GM23338 (cell line): ENCODE measurements around the gene RPP40. TPM values are rescaled to one million over a fixed set of nuclear protein-coding genes. Genes with fewer than 3 reads are reported as not detected.

Experiments
- ATAC-seq: fragments of 200-7000 bp; cut with Tn5 transposase; 3 replicates; pipeline ENCODE4 v1.9.1; 2020
- DNase-seq: peaks from one replicate; pipeline ENCODE4 v3.0.0-alpha.2; 2015; ENCODE audit warnings: low spot score
- H2AFZ ChIP-seq: fragments of 200-600 bp; sonication (generic); 2 replicates; pipeline ENCODE4 v1.8.0; 2016; ENCODE audit warnings: antibody characterized with exemption, mild to moderate bottlenecking, moderate library complexity
- H3F3A ChIP-seq: fragments of 200-600 bp; sonication (generic); replicated peaks from 2 replicates; pipeline ENCODE4 v1.8.0; 2017; ENCODE audit warnings: antibody characterized with exemption, mixed run types, low read depth
- H3K27ac ChIP-seq: fragments of 200-600 bp; sonication (generic); 2 replicates; pipeline ENCODE4 v1.6.1; 2016; ENCODE audit warnings: low read depth
- H3K27me3 ChIP-seq: fragments of 200-600 bp; sonication (generic); 2 replicates; pipeline ENCODE4 v1.8.0; 2016; ENCODE audit warnings: mild to moderate bottlenecking, mixed run types, moderate library complexity; ENCODE audit not compliant: insufficient read depth
- H3K36me3 ChIP-seq: fragments of 200-600 bp; sonication (generic); 2 replicates; pipeline ENCODE4 v1.8.0; 2016; ENCODE audit warnings: mild to moderate bottlenecking; ENCODE audit not compliant: insufficient read depth
- H3K4me1 ChIP-seq: fragments of 200-600 bp; sonication (generic); 2 replicates; pipeline ENCODE4 v1.8.0; 2016; ENCODE audit warnings: mild to moderate bottlenecking, moderate library complexity; ENCODE audit not compliant: insufficient read depth
- H3K4me2 ChIP-seq: fragments of 200-600 bp; sonication (generic); 2 replicates; pipeline ENCODE4 v1.7.1; 2017; ENCODE audit warnings: mixed run types
- H3K4me3 ChIP-seq: fragments of 200-600 bp; sonication (generic); 2 replicates; pipeline ENCODE4 v1.6.1; 2016; ENCODE audit warnings: mixed run types
- H3K79me2 ChIP-seq: fragments of 200-600 bp; sonication (generic); replicated peaks from 2 replicates; pipeline ENCODE4 v1.8.0; 2017; ENCODE audit warnings: mild to moderate bottlenecking; ENCODE audit not compliant: insufficient read depth
- H3K9me2 ChIP-seq: fragments of 200-600 bp; sonication (generic); 2 replicates; pipeline ENCODE4 v1.8.0; 2017; ENCODE audit not compliant: insufficient read depth
- H4K20me1 ChIP-seq: fragments of 200-600 bp; sonication (generic); replicated peaks from 2 replicates; pipeline ENCODE4 v1.8.0; 2017; ENCODE audit warnings: mild to moderate bottlenecking; ENCODE audit not compliant: insufficient read depth
- H3K27ac Mint-ChIP-seq: 2 replicates; pipeline ENCODE4 v1.8.0; 2020; ENCODE audit warnings: inconsistent platforms, mild to moderate bottlenecking, moderate library complexity, mixed read lengths
- H3K27me3 Mint-ChIP-seq: 3 replicates; pipeline ENCODE4 v1.8.0; 2022; ENCODE audit warnings: low read depth, mild to moderate bottlenecking, moderate library complexity, mixed read lengths, inconsistent platforms; ENCODE audit not compliant: insufficient read depth, poor library complexity
- H3K36me3 Mint-ChIP-seq: 3 replicates; pipeline ENCODE4 v1.8.0; 2021; ENCODE audit warnings: low read depth, mild to moderate bottlenecking, inconsistent platforms, moderate library complexity, mixed read lengths
- H3K4me1 Mint-ChIP-seq: 3 replicates; pipeline ENCODE4 v1.8.0; 2020; ENCODE audit warnings: mild to moderate bottlenecking, inconsistent platforms, mixed read lengths
- H3K4me3 Mint-ChIP-seq: 3 replicates; pipeline ENCODE4 v1.8.0; 2021; ENCODE audit warnings: moderate library complexity, mild to moderate bottlenecking, inconsistent platforms, mixed read lengths
- H3K9me3 Mint-ChIP-seq: 3 replicates; pipeline ENCODE4 v1.8.0; 2020; ENCODE audit warnings: moderate library complexity, mild to moderate bottlenecking, inconsistent platforms, mixed read lengths
- CREB1 ChIP-seq: fragments of 250-450 bp; sonication (Bioruptor Pico); IDR thresholded peaks from 2 replicates; pipeline ENCODE4 v1.5.0; 2020; ENCODE audit warnings: low read depth, mild to moderate bottlenecking, moderate library complexity
- ETS1 ChIP-seq: IDR thresholded peaks from 2 replicates; pipeline ENCODE4 v1.6.1; 2016; ENCODE audit warnings: antibody characterized with exemption
- EZH2phosphoT487 ChIP-seq: fragments of 200-600 bp; sonication (generic); IDR thresholded peaks from one replicate; pipeline ENCODE4 v1.8.1; 2018; ENCODE audit warnings: antibody characterized with exemption; ENCODE audit not compliant: unreplicated experiment
- JUNB ChIP-seq: IDR thresholded peaks from one replicate; pipeline ENCODE4 v1.6.1; 2016; ENCODE audit warnings: antibody characterized with exemption; ENCODE audit not compliant: unreplicated experiment
- NANOG ChIP-seq: IDR thresholded peaks from 2 replicates; pipeline ENCODE4 v1.6.1; 2016; ENCODE audit warnings: antibody characterized with exemption, borderline replicate concordance
- POLR2AphosphoS5 ChIP-seq: IDR thresholded peaks from 2 replicates; pipeline ENCODE4 v1.6.1; 2016; ENCODE audit warnings: antibody characterized with exemption, low read depth
- STAT1 ChIP-seq: IDR thresholded peaks from one replicate; pipeline ENCODE4 v1.6.1; 2016; ENCODE audit warnings: antibody characterized with exemption; ENCODE audit not compliant: unreplicated experiment
- ZNF114 ChIP-seq: fragments of 250-450 bp; sonication (Bioruptor Pico); IDR thresholded peaks from 2 replicates; pipeline ENCODE4 v1.5.0; 2020; ENCODE audit warnings: mild to moderate bottlenecking, moderate library complexity
- ZNF462 ChIP-seq: fragments of 250-450 bp; sonication (Bioruptor Pico); IDR thresholded peaks from 2 replicates; pipeline ENCODE4 v1.5.0; 2020; ENCODE audit warnings: mild to moderate bottlenecking, moderate library complexity
- polyA plus RNA-seq: library from polyadenylated mRNA; unstranded; fragments of >200 nt; fragmentation: Nextera tagmentation; extraction: Ambion mirVana; gene quantifications from 2 replicates; pipeline ENCODE4 v1.2.1, GENCODE V29; 2016
- total RNA-seq: library from RNA; depleted of rRNA; stranded (reverse); fragments of >200 nt; shearing (Covaris generic); gene quantifications from 2 replicates; pipeline ENCODE4 v1.2.3, GENCODE V29; 2014

The RPP40 gene
- total and polyA plus RNA-seq, 2 experiments from 2014 or later = 39.3 to 40.4 TPM

- no peak for TF ChIP-seq ZNF462 (CRISPR knock-in tag)
These were observed 49.2 kb upstream of the RPP40 start (continued) for GRCh38 chr6:5053038-5053437.

- no peaks in the 10 kb centered on the region for H3K36me3 ChIP-seq
- H3K4me3 ChIP-seq = no peak overlapping the region
- H3K27ac ChIP-seq = no peak overlapping the region
- no peak overlapping the region for H2AFZ ChIP-seq
- peaks cover 10% of the 10 kb centered on the region; the same call in 2 of the 3 replicates for H3K36me3 Mint-ChIP-seq
- peaks cover 6% of the 10 kb centered on the region for H3K27me3 Mint-ChIP-seq
- H3K4me3 Mint-ChIP-seq = no peak overlapping the region
- no peaks in the 10 kb centered on the region for H3K79me2 ChIP-seq
- H3F3A ChIP-seq = no peaks in the 10 kb centered on the region
- DNase-seq (no peak), ATAC-seq (no peak)
- no peak overlapping the region for H3K4me2 ChIP-seq
- peaks cover 5% of the 10 kb centered on the region; the same call in 1 of the 2 replicates for H3K9me2 ChIP-seq
- peaks cover 6% of the 10 kb centered on the region; the same call in 1 of the 2 replicates for H3K4me1 ChIP-seq
- H3K27me3 ChIP-seq = no peaks in the 10 kb centered on the region
- peaks cover 7% of the 10 kb centered on the region for H3K4me1 Mint-ChIP-seq
- peaks cover 22% of the 10 kb centered on the region for H3K9me3 Mint-ChIP-seq
- H4K20me1 ChIP-seq = no peaks in the 10 kb centered on the region
- no peak overlapping the region for H3K27ac Mint-ChIP-seq
- TF ChIP-seq STAT1 = no peak
- no peak for TF ChIP-seq EZH2phosphoT487
- TF ChIP-seq ZNF114 = no peak
- no peak for TF ChIP-seq NANOG
- TF ChIP-seq CREB1 (CRISPR knock-in tag) = no peak
- TF ChIP-seq ZNF462 (CRISPR knock-in tag) = no peak
- TF ChIP-seq JUNB = no peak
- TF ChIP-seq POLR2AphosphoS5 = no peak
- no peak for TF ChIP-seq ETS1
These were observed 47.6 kb upstream of the RPP40 start for GRCh38 chr6:5051394-5051793.
